Stomach (tissue), 4 donors: ENCODE measurements around the gene COPG2.

ENCODE experiments used
- CTCF ChIP-seq, 7 experiments: fragments of 450-650 bp in 4 of 7; fragments of 200-600 bp in 3 of 7; sonication (generic) in 3 of 7; IDR thresholded peaks; one replicate each; pipeline ENCODE4 v1.5.1; 2016 to 2019; ENCODE audit warnings: antibody characterized with exemption in 7 of 7, control low read depth in 2 of 7, mild to moderate bottlenecking in 1 of 7
- POLR2A ChIP-seq, 4 donors: fragments of 450-650 bp; IDR thresholded peaks; one replicate each; pipeline ENCODE4 v1.6.1; 2016; ENCODE audit warnings: antibody characterized with exemption in 4 of 4, control low read depth in 2 of 4, mild to moderate bottlenecking in 1 of 4, moderate library complexity in 1 of 4
- POLR2AphosphoS5 ChIP-seq, 3 donors: sonication (generic); formaldehyde crosslinking; IDR thresholded peaks; one replicate each; pipeline ENCODE4 v1.6.1; 2016; ENCODE audit warnings: antibody characterized with exemption in 3 of 3

GRCh38 chr7:130627775-130628174 is 40.8 kb downstream of the COPG2 start:
- no peak for TF ChIP-seq CTCF (IDR thresholded peaks at IDR 0.05)
- no peak for TF ChIP-seq POLR2A (IDR thresholded peaks at IDR 0.05)
- TF ChIP-seq POLR2AphosphoS5 (IDR thresholded peaks at IDR 0.05): no peak
